ENCODE results near the gene RPS6KA5. TPM values are rescaled to one million over a fixed set of nuclear protein-coding genes. Genes with fewer than 3 reads are reported as not detected.
"Not testable (repeated sequence)": the region's sequence is repeated elsewhere in the genome, so short reads cannot be mapped to it uniquely, and the experiment has no call there.

The RPS6KA5 gene
- total RNA-seq, 1 experiment from 2014 or later: 8.5 TPM

GRCh38 chr14:91029456-91030217 is 30.8 kb downstream of the RPS6KA5 start:
- DNase-seq (ENCODE audit: low spot score): no peak

GRCh38 chr14:91027561-91027960 is 32.9 kb downstream of the RPS6KA5 start:
- DNase-seq (ENCODE audit: low spot score): no peak

- DNase-seq (ENCODE audit: low spot score): not testable (repeated sequence)
Measured at GRCh38 chr14:91022622-91023028, 37.8 kb downstream of the RPS6KA5 start.

- no peak for DNase-seq (ENCODE audit: low spot score)
Measured at GRCh38 chr14:91021991-91022621, 38.3 kb downstream of the RPS6KA5 start.

GRCh38 chr14:91021115-91021514 is 39.3 kb downstream of the RPS6KA5 start:
- no peak for DNase-seq (ENCODE audit: low spot score)

- DNase-seq (ENCODE audit: low spot score): no peak
Measured at GRCh38 chr14:91019673-91020072, 40.8 kb downstream of the RPS6KA5 start.

GRCh38 chr14:91018481-91018880 is 42.0 kb downstream of the RPS6KA5 start:
- DNase-seq (ENCODE audit: low spot score): no peak

GRCh38 chr14:91016800-91017410 is 43.5 kb downstream of the RPS6KA5 start:
- DNase-seq (ENCODE audit: low spot score): no peak

- no peak for DNase-seq (ENCODE audit: low spot score)
Measured at GRCh38 chr14:91015435-91015834, 45.0 kb downstream of the RPS6KA5 start.

GRCh38 chr14:91012045-91012444 is 48.4 kb downstream of the RPS6KA5 start:
- DNase-seq (ENCODE audit: low spot score): no peak

- DNase-seq (ENCODE audit: low spot score): no peak
Measured at GRCh38 chr14:91010153-91010533, 50.3 kb downstream of the RPS6KA5 start.

GRCh38 chr14:91009501-91010152 is 50.8 kb downstream of the RPS6KA5 start:
- DNase-seq (ENCODE audit: low spot score): no peak

- no peak for DNase-seq (ENCODE audit: low spot score)
Measured at GRCh38 chr14:91008759-91009409, 51.6 kb downstream of the RPS6KA5 start.

GRCh38 chr14:91005716-91006115 is 54.7 kb downstream of the RPS6KA5 start:
- DNase-seq (ENCODE audit: low spot score): no peak

GRCh38 chr14:91004987-91005386 is 55.5 kb downstream of the RPS6KA5 start:
- DNase-seq (ENCODE audit: low spot score): no peak

GRCh38 chr14:90999299-90999698 is 61.1 kb downstream of the RPS6KA5 start:
- no peak for DNase-seq (ENCODE audit: low spot score)

GRCh38 chr14:90996967-90997366 is 63.5 kb downstream of the RPS6KA5 start:
- DNase-seq (ENCODE audit: low spot score): no peak

GRCh38 chr14:90995785-90996184 is 64.7 kb downstream of the RPS6KA5 start:
- no peak for DNase-seq (ENCODE audit: low spot score)

- DNase-seq (ENCODE audit: low spot score): no peak
Measured at GRCh38 chr14:90993792-90994191, 66.6 kb downstream of the RPS6KA5 start.

- DNase-seq (ENCODE audit: low spot score): no peak
Measured at GRCh38 chr14:90991690-90992443, 68.6 kb downstream of the RPS6KA5 start.

GRCh38 chr14:90990141-90990540 is 70.3 kb downstream of the RPS6KA5 start:
- DNase-seq (ENCODE audit: low spot score): no peak
